NCI-H146 (cell line): ENCODE results near the gene LPP.

ENCODE experiments used
- DNase-seq: peaks from one replicate; lab custom pipeline; 2025; lab: John Stamatoyannopoulos, UW

Gene LPP

DNA sequence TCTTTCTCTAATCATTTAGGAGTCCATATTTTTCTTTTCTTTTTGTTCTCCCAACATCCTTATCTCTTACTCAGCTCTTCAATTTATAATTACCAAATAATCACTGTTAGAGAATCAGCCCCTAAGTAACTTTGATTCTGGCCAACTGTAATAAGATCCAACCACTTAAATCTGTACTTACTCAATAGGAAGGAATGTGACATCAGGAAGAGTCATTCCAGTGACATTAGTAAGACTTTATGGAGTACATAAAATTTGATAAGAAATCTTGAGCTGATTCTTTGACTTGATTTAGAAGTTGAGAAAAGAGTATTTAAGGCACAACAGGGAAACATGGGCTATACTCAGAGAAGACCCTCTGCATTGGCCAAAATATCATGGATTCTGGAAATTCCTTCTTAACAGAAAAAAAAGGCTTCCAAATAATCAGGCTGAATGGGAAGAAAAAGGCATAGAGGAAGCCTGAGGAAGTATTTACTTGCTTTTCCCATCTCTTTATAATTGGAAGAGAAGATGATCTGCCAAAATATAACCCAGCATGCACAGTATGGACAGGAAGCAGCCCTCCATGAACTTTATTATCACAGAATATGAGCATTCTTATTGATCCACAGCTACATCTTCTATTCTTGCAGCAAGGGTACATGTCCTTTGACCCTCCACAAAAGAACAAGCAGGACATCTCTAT lies 728.1 kb downstream of the LPP start:
- no peak for DNase-seq

DNA sequence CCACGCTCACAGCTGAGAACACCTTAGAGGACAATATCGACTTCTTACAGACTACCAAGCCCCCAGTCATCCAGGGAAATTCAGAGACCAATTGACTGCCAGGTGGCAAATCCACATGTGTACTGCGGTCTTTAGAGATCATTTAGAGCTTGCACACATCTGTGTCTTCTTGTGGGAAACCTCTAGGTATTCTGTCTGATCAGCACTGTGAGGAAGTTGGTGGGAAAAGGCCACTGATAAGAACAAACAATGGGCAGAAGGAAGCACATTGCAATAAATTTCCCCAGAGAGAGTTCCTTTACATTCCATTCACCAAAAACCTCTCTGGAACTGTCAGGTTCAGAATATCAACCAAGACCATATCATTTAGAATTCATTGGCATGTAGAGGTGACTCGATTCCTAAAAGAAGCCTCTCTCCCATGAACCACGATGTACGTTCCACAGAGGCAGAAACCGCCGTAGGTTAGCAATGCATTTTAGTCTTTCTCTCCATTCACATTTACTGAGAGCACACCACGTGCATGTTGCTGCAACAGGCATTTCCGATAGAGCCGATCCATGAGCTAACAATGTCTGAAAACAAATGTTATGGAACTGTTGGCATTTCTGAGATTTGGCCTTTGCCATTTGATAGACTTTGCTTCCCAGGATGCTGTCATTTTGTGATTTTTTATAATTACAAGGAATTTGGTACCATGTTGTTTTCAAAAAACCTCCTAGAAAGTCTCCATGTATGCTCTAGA lies 730.5 kb downstream of the LPP start:
- no peak for DNase-seq

DNA sequence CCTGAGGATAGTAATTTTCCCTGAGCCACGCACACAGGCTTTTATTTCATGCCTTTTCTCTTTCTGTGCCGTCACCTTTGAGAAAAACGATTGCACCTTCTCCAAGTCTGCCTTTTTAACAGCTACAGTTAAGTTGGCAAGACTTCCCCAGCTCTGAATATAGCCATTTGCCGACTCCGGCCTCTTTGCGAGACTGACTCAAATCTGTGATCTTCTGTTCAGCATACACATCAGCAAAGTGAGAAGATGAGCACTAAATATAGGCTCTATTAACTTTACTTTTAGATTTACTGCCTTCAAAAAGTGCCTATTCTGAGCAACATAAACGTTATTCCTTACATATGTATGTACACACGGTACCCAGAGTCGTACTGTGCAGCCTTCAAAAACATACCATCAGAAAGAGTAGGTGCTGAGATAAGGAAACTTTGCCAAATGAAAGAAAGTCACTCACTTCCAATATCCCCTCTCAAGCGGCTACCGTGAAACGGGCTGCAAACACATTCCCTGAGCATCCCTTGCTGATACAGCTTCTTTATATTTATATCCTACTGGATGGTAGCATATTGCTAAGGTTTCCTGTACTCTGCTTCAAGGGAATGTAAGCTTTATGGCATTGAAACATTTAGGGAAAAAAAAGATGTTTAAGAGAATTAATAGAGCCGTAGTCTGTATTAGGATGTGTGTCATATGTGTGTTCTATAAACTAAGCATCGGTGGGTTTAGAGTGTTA lies 734.5 kb downstream of the LPP start:
- no peak for DNase-seq

DNA sequence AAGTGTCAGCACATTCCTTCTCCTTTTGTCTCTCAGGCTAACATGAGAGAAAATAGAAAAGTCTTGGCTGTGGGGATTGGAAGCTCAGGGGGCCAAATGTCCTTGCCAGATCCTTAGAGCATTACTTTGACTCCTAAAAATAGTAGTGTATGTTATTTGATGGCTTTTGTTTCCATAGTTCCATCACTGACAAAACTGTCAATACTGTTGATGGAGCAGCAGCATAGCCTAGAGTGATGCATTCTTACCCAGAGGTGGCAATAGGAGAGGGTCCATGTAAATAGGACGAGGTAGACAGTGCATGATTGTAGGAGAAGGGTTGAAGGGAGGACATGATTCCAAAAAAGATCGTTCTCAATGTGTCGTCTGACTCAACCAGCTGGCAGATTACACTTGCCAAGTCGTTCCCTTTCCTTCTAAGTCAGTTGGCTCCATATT lies 735.1 kb downstream of the LPP start:
- no peak for DNase-seq

DNA sequence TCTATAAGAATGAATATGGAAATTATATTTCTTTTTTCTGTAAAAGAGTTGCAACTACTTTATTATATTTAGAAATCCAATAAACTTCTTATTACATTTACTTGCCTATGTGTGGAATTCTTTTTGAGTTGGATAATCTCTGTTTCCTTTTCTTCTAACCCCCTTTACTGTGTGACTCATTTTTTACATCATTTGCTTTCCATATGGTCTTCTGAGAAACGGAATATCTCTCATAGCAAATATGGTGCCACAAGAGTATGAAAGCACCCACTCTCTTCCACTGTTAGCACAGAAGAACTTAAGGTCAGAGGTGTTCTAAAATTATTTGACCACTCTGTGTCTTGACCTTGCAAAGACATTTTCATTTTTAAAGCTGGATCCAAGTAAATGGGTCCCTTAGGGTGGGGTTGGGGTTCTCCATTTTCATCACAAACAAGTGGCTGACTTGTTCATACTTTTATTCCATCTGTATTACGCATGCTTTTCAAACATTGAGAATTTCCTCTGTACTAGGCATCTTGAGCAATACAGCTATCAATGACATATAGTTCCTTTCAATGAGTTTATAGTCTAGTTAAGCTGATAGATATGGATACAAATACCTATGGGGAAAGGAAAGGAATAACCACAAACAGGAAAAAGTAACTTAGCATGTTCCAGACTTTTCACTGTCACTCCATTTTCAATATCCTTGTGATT lies 736.8 kb downstream of the LPP start:
- no peak for DNase-seq

DNA sequence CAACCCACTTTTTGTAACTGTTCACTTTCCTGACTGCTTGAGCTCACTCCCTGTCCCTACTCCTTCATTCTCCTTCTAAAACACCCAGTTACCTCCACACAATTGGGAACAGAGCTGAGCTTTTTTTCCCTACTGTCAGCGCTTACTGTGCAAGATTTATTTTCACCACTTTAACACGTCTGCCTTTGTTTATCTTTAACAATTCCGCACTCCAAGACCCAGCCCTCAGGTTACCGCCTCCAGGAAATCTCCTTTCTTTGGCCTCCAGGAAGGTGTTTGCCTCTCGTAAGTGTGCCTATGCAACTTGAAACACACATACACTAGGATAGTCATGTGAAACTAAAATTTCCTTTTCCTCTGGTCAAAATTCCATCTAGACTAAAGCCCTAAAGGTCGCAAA lies 745.9 kb downstream of the LPP start:
- no peak for DNase-seq

DNA sequence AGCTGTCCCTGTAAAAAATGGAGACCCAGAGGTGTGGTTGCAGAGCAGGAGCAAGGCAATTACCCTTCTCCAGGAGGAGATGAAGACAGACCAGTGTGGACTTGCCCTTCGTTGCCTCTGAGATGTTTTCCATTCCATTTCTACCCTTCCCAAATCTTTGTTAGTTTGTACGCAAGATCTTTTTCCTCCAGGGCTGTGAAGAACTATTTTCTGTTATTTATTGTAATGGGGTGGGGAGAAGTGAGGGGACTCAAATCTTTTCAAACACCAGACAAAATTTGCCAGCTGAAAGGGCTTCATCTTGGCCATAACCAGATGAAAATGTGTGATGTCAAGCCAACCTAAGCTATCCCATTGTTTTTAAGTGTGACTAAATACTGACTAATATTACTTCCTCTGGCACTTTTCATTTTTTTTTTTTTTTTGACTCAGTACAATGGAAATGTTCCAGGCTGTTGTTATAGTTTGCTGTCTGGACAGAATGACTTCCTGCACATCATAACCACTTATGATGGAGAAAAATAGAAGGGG lies 746.5 kb downstream of the LPP start:
- DNase-seq = no peak

DNA sequence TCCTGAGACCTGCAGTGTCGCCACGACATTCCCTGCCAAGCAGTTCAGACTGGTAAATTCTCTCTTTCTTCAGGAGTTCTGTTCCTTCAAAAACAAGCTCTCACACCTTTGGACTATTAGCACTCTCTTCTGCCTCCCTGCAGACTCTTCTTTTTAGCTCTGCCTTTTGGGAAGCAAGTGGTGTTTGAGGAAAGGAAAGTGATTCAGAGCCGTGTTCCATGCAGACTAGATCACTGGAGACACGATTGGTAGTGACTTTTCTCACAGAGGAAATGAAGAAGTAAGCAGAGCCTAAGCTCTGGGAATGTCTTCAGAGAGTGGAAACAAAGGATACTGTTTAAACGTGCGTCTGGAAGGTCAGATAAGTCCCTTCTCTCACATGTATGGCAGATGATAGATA lies 747.2 kb downstream of the LPP start:
- no peak for DNase-seq

DNA sequence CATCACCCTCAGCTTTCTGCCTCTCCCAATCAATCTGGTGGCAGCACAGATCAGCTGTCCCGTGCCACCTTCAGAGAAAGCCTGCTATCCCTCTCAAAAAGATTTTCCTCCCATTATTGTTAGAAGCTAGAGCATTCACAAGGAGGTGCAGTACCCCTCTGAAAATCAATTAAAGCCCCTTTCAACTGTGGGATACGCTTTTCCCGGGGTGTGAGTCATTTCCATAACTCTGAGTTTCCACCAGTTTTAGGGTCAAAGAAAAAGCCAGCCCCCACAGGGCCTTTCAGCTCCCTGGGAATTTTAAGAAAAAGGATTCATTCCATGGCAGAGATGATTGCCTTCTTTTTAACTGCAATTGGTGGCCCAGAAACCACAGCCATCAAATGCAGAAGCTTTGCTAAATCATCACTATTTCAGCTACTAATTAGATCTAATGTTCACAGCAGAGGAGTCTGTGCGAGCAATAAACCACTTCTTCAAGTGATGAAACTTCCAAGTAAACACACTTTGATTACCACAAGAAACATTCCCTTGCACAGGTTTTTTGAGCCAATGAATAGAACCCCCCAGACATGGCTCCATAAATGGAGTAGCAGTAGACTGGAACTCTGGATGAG lies 747.8 kb downstream of the LPP start:
- DNase-seq = no peak

DNA sequence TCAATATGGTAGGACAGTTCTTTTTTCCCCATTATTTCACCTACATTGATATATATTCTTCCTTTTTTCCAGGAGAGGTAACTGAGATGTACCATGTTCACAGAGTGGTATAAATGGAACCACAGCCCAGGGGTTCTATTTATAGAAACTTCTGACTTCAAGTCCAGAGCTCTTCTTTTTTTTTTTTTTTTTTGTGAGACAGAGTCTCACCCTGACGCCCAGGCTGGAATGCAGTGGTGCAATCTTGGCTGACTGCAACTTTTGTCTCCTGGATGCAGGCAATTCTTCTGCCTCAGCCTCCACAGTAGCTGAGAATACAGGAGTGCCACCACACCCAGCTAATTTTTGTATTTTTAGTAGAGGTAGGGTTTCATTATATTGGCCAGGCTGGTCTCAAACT lies 750.7 kb downstream of the LPP start:
- no peak for DNase-seq

DNA sequence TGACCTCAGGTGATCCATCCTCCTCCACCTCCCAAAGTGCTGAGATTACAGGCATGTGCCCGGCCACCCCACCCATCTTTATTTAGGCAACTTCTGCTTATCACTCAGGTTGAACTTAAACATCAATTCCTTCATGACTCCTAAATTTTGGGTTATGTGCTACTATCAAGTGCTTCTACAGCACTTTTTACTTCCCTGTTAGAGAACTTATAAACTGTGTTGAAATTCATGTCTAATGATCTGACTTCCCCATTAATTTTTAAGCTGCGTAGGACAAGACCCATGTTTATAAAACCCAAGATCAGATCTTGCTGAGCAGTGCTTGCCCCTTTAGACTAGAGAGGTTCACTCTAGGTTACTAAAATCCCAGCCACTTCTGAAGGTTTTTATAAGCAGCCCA lies 751.6 kb downstream of the LPP start:
- DNase-seq = no peak

DNA sequence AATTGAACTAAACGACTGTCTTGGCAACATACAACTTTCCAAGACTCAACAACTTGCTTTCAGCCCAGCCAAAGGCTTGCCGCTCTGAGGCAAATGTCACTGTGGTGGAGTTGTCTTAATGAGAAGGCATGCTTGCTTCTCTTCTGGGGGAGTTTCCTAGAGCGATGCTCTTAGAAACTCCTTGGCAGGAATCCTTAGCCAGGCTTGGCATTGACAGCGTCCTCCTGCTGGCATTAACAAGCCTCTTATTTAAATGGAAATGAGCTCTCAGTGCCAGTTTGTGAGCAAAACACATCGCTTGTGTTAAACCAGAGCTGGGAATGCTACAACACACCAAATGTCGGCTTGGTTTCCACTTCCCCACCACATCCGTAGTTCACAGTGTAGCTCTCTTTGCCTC lies 752.3 kb downstream of the LPP start:
- DNase-seq = no peak

DNA sequence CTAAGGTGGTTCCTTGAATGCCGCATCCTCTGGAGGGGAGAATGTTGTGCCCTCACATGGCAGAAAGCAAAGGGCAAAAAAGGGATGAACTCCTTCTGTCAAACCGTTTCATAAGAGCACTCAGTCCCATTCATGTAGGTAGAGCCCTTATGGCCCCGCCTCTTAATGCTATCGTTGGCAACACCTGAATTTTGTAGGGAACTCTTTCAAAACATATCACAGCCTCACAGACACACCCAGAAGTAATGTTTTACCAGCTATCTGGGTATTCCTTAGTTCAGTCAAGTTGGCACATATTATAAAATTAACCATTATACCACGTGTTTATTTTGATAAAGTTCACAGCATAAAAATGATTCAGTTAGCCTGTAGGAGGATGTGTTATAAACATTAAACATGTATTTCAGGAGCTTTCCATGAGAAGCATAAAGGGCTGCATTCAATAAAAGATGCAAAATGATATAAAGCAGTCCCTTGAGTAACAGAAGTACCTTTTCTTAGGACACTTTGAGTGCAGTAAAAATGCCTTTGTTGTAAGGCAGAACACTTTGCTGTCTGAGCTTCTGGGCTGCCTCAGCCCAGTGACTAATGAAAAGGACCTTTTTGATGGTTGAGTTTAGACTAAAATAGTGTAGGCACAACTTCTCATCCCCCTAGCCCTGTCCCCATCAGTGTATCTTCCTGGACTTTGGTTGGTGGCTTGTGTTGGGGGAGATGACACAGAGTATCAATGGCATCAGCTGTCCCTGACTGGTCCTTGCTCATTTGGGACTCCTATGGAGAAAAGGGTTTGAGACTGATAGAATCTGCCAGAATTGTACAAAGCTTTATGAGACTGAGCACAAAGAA lies 754.3 kb downstream of the LPP start:
- DNase-seq = no peak

DNA sequence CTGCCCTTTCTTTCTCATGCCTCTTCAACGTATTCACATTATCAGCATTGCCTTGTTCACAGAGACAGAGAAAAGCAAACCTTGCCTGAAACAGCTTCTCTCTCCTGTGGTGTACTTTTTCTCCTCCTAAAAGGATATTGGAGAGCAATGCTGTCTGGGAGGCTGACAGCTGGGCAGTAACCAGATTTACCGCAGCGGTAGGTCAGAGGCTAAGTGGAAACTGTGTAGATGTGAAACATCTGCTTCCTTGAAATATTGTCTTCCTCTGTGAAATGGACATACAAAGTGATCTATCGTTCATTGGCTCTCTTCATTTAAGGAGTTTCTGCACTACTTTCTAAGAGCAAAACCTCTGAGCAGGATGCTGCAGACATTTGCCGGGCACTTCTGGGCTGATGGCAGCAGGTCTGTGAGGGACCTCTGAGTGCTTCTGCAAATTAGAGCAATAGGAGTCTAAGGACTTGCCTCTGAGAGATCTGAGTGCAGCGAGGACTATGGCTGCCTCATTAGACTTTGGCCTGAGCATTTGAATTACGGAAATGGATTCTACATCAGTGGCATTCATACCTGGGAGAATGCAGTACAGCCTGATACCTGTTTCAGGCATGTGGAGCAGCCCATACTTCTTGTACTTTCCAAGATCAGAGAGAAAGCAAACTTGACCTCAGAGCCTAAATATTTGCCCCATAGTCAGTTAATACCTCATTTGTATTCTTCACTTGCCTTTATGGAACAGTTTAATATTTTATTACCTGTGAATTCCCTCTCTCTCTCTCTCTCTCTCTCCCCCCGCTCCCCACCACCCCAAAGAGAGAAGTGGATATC lies 757.3 kb downstream of the LPP start:
- DNase-seq = no peak

DNA sequence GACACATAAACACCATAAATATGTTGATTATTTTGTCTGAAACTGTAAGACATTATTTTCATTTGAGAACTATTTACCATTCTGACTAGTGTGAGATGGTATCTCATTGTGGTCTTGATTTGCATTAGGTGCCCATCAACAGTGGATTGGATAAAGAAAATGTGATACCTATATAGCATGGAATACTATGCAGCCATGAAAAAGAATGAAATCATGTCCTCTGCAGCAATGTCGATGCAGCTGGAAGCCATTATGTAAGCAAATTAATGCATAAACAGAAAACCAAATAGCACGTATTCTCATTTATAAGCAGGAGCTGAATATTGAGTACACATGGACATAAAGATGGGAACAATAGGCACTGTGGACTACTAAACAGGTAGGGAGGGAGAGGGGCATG lies 759.1 kb downstream of the LPP start:
- no peak for DNase-seq

DNA sequence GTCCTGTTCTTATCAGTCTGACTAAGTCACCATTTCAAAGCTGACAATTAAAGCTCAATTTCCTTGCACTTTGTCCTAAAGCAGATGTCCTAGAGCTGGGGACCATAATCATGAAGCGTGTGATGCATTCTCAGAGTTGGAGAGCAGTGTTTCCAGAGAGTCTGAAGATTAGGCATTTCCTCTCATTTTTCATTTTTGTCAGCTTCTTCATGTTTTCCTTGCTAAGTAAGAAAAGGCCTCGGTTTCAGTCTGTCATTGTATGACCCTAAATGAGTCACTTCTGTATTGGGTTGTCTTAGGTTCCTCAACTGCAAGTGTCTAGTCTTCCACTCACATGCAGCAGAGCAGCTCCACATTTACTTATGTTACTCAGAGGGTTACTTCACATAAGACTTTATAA lies 760.6 kb downstream of the LPP start:
- no peak for DNase-seq

DNA sequence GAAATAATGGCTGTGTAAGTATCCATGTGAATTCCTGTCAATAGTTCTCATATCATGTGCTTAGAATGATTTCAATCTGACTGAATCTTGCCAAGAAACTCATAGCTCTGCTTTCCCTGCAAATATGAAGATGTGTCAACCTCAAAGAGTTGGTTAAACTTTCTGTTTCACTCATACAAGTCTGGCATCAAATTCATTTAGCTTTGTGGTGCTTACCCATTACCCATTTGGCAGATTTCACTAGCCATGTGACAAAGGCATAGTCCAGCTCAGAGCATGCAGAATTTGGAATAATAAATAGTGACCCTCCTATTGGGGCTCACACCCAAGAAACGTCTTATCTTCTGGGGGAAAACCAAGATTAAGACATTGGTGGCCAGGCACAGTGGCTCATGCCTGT lies 761.2 kb downstream of the LPP start:
- DNase-seq = no peak

DNA sequence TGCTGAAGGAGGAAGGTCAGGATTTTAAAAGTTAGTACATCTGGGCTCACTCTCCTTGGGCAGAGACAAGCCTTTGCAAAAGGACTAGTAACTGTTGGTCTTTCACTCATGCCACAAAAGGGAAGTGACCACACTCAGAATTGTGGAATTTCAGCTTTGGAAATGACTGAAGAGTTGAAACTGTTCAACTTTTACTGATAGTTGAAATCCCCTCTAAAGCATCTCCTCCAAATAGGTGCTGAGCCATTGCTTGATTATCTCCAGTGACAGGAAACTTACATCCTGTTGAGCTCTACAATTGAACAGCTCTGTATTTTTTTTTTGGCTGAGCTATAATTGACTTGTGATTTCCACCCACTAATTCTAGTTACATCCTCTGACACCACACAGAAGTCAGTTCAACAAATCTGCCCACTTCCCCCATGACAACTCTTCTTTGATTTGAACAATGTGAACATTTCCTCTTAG lies 763.0 kb downstream of the LPP start:
- DNase-seq = no peak

DNA sequence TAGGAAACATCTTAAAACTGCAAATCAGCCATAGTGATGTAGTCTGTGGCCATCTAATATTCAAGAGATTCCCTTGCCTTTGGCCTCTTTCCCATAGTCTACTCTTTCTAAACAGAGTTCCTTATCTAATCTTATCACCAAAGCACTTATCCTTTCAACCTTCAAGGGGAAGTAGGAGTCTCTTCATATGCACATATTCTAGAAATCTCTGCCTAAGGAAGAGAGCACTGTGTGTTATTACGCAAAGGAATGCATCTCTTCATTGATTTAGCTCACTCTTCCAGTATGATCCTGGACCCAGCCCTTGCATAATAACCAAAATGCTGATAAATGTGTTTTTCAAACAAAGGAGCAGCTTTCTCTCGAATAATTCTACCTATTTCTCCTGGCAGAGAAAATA lies 764.1 kb downstream of the LPP start:
- no peak for DNase-seq

DNA sequence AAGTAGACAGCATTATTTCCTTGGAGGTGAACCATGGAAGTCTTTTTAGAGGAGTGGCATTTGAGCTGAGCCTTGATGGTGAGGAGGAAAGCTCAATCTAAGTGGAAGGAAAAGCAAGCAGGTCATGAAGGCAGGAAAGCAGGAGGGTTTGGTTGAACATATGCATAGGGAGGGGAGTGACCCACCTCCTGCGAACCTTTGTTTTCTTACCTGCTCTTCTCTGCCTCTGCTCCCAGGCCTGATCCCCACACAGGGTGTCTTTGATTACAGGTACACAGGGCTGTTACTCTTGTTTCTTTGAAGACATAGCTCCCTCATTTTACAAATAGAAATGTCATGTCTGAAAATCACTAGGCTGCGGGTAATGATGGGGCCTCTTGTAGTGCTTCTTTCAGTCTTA lies 769.7 kb downstream of the LPP start:
- DNase-seq = no peak
